NT2/D1 (cell line): ENCODE measurements around the gene FN1.

Experiments
- YY1 ChIP-seq: IDR thresholded peaks from 2 replicates; pipeline ENCODE4 v1.6.1; 2011; ENCODE audit not compliant: insufficient read length, insufficient read depth
- ZNF274 ChIP-seq: IDR thresholded peaks from 2 replicates; pipeline ENCODE4 v1.6.1; 2011; ENCODE audit warnings: mild to moderate bottlenecking, low read depth, low read length

DNA sequence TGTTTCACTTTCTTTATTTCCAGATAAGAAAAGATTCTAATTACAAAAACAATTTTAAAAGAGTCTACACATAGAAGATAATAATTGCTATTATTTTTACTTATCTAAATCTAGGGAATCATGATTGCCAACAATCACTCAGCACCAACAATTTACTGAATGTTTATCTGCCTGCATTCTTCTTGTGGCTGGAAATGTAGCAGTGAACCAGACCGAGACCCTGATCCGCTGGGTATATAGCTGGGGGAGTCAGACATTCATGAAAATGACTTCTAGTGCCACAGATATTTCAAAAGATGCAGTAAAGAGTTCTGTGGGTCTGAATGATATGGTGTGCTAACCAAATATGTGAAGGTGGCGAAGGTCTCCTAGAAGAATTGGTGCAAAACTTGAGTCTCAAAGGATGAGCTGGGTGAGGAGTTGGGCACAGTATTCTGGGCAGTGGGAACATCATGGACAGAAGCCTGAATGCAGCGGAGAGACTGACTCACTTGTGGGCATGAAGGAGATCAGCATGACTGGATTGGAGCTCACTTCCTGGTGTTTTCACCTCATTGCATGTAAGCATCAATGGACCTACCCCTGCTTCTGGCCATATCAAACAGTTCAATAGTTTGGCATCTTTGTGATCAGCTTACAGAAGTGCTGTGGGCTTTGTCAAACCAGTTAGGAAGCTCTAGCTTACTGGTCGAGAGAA is 26.1 kb upstream of the FN1 start:
- TF ChIP-seq ZNF274, result no peak
- TF ChIP-seq YY1, result no peak
